NCI-H748 treated with DMSO at 0.1 percent for 48 hours (cell line): ENCODE measurements around the gene TNFSF10.
"Not testable (repeated sequence)": the region's sequence is repeated elsewhere in the genome, so short reads cannot be mapped to it uniquely, and the experiment has no call there.

ENCODE experiments used
- DNase-seq: peaks from one replicate; lab custom pipeline; 2025; lab: John Stamatoyannopoulos, UW

The TNFSF10 gene

GRCh38 chr3:172543884-172544283, 20.7 kb upstream of the TNFSF10 start:
- no peak for DNase-seq

- DNase-seq = no peak
Observed at GRCh38 chr3:172543419-172543818, 20.2 kb upstream of the TNFSF10 start.

GRCh38 chr3:172542999-172543398, 19.8 kb upstream of the TNFSF10 start:
- DNase-seq = no peak

- DNase-seq = no peak
Observed at GRCh38 chr3:172541945-172542488, 18.8 kb upstream of the TNFSF10 start.

- DNase-seq = no peak
Observed at GRCh38 chr3:172540049-172540448, 16.8 kb upstream of the TNFSF10 start.

- no peak for DNase-seq
Observed at GRCh38 chr3:172539273-172539672, 16.0 kb upstream of the TNFSF10 start.

- DNase-seq = no peak
Observed at GRCh38 chr3:172538368-172539151, 15.3 kb upstream of the TNFSF10 start.

GRCh38 chr3:172537507-172538158, 14.4 kb upstream of the TNFSF10 start:
- no peak for DNase-seq

- DNase-seq = no peak
Observed at GRCh38 chr3:172536993-172537419, 13.8 kb upstream of the TNFSF10 start.

GRCh38 chr3:172536505-172536904, 13.3 kb upstream of the TNFSF10 start:
- DNase-seq = no peak

GRCh38 chr3:172530566-172530965, 7.3 kb upstream of the TNFSF10 start:
- DNase-seq = no peak

- DNase-seq = no peak
Observed at GRCh38 chr3:172530101-172530561, 6.9 kb upstream of the TNFSF10 start.

- no peak for DNase-seq
Observed at GRCh38 chr3:172528677-172529076, 5.4 kb upstream of the TNFSF10 start.

GRCh38 chr3:172527306-172527705, 4.1 kb upstream of the TNFSF10 start:
- no peak for DNase-seq

GRCh38 chr3:172525116-172525613, 1.9 kb upstream of the TNFSF10 start:
- no peak for DNase-seq

GRCh38 chr3:172524611-172525010, 1.4 kb upstream of the TNFSF10 start:
- DNase-seq = no peak

- DNase-seq = not testable (repeated sequence)
Observed at GRCh38 chr3:172521837-172522726, 1.1 kb downstream of the TNFSF10 start.

- no peak for DNase-seq
Observed at GRCh38 chr3:172520301-172520831, 2.9 kb downstream of the TNFSF10 start.

- DNase-seq = no peak
Observed at GRCh38 chr3:172519740-172520139, 3.5 kb downstream of the TNFSF10 start.

- DNase-seq = no peak
Observed at GRCh38 chr3:172518929-172519640, 4.1 kb downstream of the TNFSF10 start.
